Measurements from ENCODE around the gene UBE2N.
"Not testable (repeated sequence)": the region's sequence is repeated elsewhere in the genome, so short reads cannot be mapped to it uniquely, and the experiment has no call there.

The UBE2N gene

DNA sequence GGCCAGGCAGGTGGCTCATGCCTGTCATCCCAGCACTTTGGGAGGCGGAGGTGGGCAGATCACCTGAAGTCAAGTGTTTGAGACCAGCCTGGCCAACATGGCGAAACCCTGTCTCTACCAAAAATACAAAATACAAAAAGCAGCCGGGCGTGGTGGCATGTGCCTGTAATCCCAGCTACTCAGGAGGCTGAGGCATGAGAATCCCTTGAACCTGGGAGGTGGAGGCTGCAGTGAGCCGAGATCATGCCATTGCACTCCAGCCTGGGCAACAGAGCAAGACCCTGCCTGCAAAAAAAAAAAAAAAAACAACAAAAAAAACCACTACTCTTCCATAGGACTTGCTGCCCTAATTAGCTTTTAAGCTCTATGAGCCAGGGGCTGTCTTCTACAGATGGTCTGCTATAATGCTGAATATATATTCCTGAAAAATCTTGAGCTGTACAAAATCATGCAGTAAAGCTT lies 59.7 kb downstream of the UBE2N start:
- DNase-seq (ENCODE audit: low read depth in 2 of 3, low spot score in 1 of 3) = not testable (repeated sequence)

DNA sequence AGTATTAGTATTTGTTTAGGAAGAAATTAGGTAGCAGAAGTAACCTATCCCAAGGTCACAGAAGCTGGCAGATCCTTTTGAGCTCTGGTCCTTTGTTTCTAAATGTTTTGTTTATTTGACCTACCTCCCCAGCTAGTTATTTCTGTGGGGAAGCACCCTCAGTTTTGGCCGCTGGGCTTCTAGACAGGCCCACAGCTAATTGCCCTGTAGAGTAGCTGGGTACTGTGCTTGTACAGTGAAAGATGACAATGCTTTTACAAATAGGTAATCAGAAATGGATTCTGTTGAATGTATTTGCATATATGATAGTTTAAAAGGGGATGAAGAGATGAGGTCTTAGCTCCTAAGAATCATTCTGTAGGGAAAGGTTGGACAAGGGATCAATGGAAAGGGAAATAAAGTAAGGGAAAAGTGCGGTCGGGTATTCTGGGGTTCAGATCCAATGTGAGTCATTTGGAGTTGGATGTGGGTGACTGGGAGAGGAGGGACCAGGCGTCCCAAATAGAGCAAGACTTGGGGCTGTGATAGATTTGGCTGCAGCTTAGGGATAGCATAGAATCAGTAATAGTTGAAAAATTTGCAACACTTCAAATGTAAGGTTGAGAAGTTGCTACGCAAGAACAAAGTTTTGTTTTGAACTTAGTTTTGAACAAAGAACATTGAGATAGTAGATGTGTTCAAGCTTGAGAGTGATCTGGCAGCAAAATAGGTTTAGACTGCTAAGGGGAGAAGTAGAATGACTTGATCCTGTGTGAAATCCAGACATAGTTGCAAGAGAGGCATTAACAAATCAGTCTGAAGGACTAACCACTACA lies 60.4 kb downstream of the UBE2N start:
- no peak for DNase-seq (ENCODE audit: low read depth in 2 of 3, low spot score in 1 of 3)

DNA sequence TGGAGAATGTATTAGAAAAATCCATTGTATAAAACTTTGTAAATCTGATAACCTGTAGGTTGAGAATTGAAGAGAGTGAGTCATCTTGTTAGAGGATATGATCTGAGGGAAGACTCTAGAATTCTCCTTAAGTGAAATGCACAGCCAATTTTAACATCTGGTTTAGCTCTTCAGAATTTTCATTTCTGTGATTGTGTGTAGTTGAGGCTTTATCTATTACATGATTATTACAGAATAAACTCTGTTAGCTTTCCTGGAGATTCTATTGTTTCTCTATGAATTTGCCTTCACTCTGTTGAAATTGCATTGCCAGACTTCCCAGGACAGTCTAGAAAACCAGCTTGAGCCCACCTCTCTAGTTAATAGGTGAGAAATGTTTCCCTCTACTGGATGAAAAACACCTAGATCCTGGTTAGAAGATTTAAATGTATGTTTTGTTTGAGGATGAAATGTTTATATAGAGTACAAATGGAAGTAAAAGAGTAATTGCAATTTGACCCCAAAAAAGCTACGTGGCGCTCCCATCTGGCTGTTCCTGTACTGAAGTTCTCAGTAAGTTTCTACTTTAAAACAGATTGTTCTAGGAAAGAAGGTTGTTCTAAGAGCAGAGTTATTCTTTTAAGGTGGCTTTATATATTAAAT lies 61.1 kb downstream of the UBE2N start:
- DNase-seq (ENCODE audit: low read depth in 2 of 3, low spot score in 1 of 3) = no peak

DNA sequence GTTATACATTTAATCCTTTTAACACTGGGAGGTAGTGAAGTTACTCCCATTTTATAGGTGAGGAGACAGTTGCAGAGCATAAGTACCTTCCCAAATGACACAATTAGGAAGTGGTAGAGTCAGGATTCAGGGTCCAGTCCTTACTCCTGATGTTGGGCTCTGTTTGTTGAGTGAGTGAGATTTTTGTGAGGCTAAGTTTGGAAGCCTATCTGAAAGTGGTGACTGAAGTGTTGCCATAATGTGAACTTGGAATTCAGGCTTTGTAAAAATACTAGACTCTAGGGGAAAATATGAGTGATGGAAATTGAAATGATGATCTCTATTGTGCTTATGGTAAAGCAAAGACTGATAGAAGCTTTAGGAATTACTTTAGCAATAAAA lies 61.8 kb downstream of the UBE2N start:
- no peak for DNase-seq (ENCODE audit: low read depth in 2 of 3, low spot score in 1 of 3)

DNA sequence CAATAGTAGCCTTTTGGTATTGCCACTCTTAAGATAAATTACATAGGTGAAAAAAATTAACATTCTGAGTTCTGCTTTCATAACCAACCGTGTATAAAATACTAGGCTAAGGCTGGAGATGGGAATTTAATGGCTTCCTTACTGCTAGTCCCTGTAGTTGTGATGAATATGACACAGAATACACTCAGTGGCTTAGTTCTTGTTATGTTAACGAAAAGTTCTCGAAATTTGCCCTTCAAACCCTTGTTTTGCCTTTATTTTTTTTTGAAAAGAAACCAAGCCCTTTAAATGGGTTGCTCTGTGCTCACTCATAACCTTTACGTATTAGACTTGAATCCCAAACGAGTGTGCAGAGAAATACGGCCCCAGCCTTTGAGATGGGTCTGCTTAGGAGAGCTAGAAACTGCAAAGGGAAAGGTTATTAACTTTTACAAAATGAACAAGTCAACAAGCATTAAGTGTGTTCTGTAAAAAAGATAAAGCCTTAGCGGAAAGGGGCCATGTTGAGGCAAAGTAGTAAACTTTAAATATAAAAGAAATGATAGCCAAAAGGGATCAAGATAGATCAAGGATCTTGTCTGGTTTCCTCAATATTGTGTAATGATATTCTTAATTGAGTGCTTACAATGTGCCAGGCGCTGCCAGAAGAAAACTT lies 62.3 kb downstream of the UBE2N start:
- no peak for DNase-seq (ENCODE audit: low read depth in 2 of 3, low spot score in 1 of 3)

DNA sequence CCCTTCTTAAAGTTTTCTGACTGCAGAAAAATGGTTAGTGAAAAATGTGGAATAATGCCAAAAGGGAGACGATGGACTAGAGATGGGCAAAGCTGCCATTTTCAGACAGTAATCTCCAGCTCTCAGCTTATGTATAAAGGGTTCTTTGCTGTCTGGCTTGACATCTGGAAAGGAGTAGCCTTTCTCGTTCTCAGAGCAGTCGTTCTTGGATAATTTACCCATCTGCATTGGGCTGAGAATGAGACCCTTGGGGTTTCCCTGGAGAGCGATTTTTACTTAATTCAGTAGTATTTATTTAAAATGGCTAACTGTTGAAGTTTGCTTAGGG lies 62.8 kb downstream of the UBE2N start:
- no peak for DNase-seq (ENCODE audit: low read depth in 2 of 3, low spot score in 1 of 3)

DNA sequence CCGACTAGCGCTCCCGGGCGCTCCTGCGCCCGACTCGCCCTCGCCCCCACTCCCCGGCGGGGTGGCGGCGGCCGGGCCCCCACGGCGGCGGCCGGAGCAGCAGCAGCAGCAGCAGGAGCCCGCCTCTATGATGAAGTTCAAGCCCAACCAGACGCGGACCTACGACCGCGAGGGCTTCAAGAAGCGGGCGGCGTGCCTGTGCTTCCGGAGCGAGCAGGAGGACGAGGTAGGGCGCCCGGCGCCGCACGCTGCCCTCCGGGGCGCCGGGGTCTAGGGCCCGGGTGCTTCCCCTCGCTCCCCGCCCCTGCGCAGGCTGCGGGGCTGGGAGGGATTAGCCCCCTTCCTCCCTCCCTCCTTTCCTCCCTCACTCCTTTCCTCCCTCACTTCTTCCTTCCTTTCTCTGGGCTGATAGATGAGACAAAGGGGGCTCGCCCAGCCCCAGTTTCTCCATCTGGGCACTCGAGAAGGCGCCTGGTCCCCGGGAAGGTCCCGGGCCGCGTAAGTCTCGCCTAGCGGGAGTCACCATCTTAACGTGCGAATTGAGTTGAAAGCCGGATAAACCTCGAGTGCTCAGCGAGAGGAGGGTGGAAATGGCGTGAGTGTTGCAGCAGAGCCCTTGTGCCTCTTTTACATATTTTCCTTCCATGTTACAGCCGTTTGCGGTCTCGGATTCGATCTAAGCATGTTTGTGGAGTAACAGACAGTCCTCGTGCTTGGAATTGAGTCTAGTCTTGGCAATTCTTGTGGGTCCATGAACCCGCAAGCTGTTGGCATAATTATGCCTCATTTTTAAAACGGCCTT lies 63.4 kb downstream of the UBE2N start:
- peak; percentile 34 to 45 (median 41) for DNase-seq (ENCODE audit: low read depth in 2 of 3, low spot score in 1 of 3)

DNA sequence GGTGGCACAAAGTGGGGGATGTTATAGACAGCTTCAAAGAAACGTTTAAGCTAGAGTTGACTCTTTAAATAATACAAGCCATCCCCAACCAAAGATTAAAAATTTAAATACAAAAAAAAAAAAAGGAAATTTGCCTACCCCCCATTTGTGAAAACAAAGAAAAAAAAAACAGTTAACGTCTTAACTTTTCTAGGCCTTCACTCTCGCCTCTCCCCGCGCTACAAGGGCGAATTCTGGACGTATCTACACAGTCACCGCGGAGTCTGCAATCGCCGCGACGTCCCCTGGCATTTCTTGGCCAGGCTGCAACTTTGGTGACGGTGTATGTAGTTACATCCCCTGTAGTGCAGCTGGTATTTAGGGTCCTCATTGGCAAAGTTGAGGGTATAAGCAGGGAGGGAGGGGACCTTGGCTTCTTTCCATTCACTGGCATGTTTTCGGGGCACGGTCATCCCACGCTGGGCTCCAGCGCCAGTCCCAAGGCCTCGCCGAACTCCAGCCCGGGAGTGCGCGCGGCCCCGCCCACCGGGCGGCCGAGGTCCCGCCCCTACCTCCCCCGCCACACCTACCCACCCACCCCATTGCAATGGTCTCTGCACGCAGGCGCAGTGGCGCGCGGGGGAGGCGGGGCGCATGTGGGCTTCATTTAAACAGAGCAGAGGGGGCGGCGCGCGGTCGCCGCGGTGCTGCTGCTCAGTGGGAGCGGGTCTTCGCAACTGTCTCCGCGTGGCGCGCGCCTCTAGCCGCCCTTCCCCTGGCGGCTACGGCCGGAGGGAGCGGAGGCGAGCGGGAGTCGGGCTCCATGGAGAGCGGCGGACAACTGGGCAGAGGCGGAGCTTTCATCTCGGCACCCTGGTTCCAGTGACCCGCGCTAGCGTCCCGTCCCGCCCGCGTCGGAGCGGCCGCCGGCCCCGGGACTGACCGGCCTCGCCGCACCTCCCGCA lies 64.2 kb downstream of the UBE2N start, which contains the start of gene NUDT4:
TSS of gene NUDT4 (plus strand) at position 674 of the 944 bp plus-strand sequence. CDS start 398 bp downstream, outside the sequence.
- peak; percentile 92 to 95 (median 93) for DNase-seq (ENCODE audit: low read depth in 2 of 3, low spot score in 1 of 3)

DNA sequence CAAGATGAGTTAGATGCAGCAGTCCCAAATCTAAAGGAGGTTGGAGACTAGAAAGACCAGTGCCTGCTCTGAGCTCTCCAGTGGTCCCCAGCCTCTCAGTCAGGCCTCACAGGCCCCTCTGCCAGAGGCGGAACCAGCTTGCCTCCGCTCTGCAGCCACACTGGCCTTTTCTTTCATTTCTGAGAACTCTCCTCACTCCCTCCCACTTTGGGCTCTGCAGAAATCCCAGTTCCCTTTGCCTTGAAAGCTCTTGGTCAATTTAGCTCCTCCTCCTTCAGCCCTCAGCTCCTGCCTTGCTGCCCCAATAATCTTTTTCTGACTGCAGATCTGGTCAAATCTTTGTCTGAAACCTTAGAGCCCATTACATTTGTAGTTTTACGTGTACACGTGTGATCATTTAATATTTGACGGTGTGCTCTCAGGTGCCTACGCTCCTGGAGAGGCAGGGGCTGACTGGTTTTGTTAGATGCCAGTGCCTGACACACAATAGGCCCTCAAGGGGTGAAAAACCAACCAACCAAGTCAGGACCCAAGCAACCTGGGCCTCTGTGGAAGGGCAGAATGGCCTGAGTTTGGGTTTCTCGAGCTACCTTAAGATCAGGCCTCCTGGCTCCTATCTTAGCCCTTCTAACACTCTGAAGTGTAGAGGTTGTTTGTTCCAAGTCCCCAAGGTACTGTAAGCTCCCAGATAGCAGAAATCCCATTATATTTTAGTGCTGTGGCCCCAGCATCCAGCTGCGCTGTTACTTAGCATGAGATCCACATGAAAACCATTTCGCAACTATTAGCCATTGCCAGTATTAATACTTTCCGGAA lies 65.1 kb downstream of the UBE2N start:
- DNase-seq (ENCODE audit: low read depth in 2 of 3, low spot score in 1 of 3) = no peak

DNA sequence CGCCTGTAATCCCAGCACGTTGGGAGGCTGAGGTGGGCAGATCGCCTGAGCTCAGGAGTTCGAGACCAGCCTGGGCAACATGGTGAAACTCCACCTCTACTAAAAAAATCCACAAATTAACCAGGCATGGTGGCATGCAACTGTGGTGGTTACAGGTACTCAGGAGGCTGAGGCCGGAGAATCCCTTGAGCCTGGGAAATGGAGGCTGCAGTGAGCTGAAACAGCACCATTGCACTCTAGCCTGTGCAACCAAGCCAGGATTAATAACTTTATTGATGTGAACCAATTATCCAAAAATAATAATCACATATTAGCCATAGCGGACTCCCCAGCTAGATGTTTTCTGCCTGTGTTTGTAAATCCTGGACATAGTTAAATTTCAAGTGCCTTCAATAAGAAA lies 65.8 kb downstream of the UBE2N start:
- no peak for DNase-seq (ENCODE audit: low read depth in 2 of 3, low spot score in 1 of 3)

DNA sequence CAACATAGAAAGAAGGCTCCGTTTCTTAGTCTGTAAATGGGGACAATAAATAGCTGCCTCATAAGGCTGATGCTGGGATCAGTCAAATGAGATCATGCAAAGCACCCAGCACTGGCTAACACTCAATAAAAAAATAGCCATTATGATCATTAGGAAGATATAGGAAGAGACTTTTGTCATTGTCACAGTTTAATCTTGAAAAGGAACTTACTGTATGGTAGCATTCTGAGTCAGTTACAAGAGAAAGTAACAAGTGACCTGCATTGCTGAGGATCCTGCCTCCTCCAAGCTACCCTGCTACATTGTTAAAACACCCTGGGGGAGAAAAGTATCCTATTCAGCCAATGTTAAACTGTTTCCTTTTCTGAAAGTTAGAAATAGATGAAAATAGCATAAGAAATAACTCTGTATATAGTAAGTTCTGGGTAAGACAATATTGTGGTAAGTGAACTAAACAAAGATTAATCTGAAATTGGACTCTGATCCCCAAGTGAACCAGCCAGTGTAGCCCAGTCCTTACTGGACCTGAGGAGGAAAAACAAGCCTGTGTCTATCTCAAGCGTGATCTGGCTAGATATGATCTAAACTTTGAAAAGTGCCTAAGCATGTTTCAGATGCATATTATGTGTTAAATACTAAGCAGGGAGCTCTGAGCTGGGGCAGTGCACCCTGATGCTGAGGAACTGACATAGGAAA lies 67.6 kb downstream of the UBE2N start:
- DNase-seq (ENCODE audit: low read depth in 2 of 3, low spot score in 1 of 3) = no peak

DNA sequence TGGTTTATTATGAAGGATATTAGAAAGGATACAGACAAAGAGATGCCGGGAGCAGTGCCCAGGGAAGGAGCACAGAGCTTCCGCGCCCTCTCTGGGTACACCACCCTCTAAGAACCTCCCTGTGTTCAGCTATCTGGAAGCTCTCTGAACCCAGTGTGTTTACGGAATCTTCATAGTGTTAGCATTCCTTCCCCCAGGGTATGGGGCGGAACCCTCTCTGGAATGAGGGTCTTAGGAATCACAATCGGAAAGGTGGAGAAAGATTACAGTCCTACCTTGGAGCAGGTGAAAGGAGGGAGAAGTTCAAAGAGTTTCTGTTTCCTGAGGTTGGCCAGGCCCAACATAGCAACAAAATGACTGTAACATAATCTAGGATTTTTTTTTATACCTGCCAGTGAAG lies 70.8 kb downstream of the UBE2N start:
- no peak for DNase-seq (ENCODE audit: low read depth in 2 of 3, low spot score in 1 of 3)

DNA sequence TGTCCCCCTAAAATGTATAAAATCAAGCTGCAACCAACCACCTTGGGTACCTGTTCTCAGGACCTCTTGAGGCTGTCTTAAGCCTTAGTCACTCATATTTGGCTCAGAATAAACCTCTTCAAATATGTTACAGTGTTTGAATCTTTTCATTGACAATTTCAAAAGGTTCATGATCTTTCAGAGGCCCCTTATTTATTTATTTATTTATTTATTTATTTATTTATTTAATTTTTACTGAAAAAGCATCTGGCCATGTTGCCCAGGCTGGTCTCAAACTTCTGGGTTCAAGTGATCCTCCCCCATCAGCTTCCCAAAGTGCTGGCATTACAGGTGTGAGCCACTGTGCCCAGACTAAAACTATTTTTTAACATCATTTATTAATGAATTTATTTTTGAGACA lies 72.2 kb downstream of the UBE2N start:
- no peak for DNase-seq (ENCODE audit: low read depth in 2 of 3, low spot score in 1 of 3)

DNA sequence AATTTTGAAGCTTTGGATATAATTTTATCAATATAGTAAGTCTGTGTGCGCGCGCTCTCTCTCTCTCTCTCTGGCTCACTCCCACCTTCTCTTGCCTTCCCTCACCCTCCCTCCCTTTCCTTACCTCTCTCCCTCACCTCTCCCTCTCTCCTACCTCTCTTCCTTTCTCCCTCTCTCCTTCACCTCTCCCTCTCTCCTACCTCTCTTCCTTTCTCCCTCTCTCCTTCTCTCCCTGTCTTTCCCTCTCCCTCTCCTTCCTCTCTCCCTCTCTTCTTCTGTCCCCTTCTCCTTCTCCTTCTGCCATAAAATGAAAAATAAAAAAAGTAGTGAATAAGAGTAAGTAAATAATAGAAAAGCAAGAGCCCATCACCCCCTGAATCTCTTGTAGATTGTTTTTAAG lies 73.0 kb downstream of the UBE2N start:
- no peak for DNase-seq (ENCODE audit: low read depth in 2 of 3, low spot score in 1 of 3)

DNA sequence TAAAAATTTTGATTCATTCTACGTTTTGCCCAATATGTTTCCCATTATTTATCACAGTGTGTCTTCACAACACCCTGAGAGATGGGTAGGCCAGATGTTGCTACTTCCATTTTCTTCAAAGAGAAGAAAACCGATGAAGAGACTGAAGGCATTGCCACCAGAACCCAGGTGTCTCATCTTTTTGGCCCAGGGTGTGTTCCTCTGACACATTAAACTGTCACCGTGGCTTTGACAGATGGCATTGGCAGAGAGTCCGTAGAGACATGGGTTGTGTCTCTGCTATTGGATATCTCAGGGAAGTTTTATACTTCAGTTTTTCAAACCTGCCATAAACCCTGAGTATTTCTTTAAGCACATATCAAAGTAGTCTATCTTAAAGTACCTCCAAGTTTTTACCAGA lies 75.3 kb downstream of the UBE2N start:
- DNase-seq (ENCODE audit: low read depth in 2 of 3, low spot score in 1 of 3) = no peak

DNA sequence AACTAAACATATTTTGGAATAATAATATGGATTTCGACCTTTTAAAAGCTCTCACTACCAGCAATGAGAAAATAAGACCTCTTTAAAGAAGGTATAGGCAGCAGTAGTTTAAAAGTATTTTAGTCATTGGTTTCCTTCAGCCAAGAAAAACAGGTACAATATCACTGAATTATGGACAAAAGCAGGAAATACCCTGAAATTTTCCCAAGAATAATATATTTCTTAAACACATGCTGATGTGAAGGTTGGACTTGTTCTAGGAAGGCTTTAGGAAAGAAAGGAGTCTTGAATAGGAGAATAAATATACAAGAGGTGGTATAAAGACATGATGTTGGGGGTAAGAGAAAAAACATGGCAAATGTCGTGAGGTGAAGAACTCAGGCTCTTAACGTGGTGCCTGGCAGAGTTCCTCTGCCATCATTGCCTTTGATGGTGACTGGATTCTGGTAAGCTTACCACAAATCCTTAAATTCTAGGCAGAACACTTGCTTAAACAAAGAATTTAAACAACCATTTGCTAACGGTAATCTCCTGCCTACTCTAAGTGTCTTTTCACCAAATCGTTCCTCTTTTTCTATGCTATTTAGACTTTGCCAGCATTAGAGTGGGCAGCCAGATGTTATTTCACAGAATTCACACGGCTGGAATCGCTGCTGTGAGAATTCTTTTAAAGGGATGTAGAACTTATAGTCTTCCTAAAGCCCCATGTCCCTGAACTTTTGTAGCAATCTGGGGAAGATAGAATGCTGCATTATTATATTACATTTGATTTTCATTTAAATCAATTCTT lies 75.9 kb downstream of the UBE2N start:
- DNase-seq (ENCODE audit: low read depth in 2 of 3, low spot score in 1 of 3) = no peak

DNA sequence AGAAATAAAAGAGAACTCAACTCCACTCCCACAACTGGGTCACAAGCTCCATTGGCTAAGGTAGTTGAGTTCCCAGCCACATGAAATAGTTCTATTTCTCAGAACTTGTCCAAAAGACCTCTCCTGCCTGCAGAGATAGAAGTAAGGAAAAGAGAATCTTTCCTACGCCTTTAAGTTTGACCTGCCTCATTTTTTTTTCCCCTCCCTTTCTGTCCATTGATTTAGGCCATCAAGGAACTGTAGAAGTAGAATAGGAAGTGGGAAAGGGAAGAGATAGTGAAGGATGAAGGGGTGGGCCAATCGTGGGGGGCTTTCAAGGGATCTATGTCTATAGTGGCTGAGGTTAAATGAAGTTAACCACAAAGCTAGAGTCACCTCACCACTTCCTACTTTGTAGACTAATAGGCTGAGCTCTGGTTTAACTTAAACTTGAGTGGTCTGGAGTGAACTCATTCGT lies 77.9 kb downstream of the UBE2N start:
- no peak for DNase-seq (ENCODE audit: low read depth in 2 of 3, low spot score in 1 of 3)
